ENCODE measurements around the gene LHFPL3. TPM values are rescaled to one million over a fixed set of nuclear protein-coding genes. Genes with fewer than 3 reads are reported as not detected.

The LHFPL3 gene
- total RNA-seq, 1 donor from 2014 or later: not detected

- DNase-seq: no peak
Observed at GRCh38 chr7:104800307-104800706, 471.9 kb downstream of the LHFPL3 start.

DNA sequence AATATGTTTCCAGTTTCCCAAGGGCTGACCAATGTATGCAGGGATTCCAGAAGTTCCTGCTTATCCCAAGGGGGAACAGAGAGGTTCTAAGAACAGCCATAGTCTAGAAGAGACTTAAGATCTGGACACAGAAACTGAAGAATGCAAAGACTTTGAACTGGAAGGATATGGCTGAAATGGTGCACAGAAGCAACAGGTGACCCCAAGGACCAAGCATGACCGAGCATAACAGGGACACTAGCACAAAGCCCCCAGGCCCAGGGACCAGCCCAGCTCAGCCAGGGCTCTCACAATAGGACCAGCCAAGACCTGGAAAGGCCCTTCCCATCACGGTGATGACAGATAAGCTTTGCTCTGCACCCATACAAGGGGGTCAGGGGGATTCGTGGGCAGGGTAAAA, 472.6 kb downstream of the LHFPL3 start:
- DNase-seq: no peak

DNA sequence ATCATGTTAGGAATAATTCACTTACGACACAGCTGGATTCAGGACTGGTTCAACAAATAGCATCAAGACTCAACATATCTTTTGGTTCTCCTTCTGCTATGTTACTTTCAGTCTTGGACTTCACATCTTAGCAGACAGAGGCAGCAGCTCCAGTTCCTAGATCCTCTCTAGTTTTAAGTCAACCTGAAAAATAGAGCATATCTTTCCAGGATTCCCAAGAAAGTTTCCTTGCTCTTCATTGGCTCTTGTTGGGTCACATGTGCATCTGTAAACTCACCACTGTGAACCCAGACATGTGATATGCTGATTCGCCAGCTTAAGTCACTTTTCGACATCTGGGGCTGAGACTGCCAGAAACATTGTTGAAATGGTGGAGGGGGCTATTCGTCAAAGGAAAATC, 475.5 kb downstream of the LHFPL3 start:
- DNase-seq: no peak

DNA sequence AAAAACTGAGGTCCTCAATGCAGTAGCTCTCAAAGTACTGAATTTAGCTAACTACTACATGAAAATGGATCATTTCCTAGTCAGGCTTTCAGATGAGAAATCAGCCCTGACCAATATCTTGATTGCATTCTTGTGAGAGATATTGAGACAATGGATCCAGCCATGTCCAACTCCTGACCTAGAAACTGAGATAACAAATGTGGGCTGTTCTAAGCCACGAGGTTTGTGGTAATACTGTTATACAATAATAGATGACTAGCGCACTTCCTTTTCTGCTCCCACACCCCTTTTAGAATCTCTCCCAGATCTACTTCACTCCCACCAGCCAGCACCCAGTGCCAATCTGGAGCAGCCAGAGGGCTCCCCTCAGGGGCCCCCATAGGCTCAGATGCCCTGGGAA, 476.3 kb downstream of the LHFPL3 start:
- DNase-seq: no peak

DNA sequence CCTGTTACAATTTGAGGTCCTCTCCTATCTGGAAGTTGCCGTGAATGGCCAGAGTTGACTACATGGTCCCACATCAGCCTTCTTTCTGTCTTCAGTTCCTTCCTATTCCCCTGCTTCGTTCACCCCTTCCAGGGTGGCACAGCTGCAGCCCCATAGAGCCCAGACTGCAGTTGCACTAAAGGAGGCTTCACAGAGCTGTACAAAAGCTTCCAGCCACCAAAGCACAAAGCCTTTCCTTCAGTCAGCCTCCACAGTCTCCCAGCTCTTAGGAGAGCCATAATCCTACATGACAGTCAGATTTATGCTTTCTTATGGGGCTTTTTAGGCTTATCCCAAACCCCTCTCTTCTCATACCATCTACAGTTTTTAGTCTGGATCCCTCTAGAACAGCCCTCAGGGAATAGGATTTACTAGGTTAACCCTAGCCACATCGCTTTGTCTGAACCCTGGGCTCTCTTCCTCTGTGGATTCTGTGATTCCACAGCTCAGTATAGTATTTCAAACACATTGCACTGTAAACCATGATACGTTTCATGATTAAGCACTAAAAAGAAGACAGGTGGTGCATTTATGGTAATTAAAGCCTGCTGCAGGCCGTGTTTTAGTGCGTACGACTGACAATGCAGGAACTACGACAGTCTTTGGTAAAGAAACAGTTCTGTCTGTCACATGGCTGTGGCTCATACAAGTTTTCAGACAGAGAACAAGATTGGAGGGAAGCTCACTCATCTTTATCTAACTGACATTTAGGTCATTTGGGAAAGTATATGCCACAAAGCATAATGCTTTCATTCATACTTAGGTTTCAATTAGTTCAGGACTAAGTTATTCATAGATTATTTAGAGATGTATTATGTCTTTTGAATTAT, 477.3 kb downstream of the LHFPL3 start:
- DNase-seq: no peak

DNA sequence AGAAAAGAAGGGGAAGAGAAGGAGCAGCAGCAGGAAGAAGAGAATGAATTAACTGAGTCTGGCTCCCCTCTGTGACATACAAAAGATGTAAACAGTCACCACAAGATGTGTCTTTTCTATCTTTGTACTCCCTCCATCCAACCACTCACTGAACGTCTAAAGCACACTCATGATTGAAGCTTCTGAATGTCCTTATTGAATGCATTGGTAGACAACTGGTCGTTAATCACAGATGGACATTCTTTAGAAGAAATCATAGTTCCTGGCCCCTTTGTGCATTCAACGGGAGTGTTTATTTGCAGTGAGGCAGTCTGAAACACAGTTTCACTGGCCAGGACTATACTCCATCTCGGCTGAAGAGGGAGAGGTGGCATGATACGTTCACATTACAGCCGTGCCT, 479.3 kb downstream of the LHFPL3 start:
- no peak for DNase-seq

DNA sequence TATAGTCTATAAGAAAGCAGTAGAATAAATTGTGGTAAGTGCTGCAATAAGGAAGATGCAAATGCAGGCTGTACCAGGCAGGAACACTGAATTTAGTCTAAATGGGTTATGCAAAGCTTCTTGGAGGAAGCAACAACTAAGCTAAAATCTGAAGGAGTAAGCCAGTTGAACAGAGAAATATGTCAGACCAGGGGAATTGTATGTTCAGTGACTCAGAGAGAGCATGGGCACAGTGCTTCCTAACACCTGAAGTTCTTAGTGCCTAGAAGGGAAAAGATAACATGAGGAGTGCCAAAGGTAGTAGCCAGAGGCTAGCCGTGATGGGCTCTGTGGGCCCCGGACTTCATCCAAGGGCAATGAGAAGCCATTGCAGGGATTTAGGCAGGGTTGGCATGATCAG, 481.5 kb downstream of the LHFPL3 start:
- DNase-seq: no peak

- no peak for DNase-seq
Observed at GRCh38 chr7:104814126-104814525, 485.7 kb downstream of the LHFPL3 start.

DNA sequence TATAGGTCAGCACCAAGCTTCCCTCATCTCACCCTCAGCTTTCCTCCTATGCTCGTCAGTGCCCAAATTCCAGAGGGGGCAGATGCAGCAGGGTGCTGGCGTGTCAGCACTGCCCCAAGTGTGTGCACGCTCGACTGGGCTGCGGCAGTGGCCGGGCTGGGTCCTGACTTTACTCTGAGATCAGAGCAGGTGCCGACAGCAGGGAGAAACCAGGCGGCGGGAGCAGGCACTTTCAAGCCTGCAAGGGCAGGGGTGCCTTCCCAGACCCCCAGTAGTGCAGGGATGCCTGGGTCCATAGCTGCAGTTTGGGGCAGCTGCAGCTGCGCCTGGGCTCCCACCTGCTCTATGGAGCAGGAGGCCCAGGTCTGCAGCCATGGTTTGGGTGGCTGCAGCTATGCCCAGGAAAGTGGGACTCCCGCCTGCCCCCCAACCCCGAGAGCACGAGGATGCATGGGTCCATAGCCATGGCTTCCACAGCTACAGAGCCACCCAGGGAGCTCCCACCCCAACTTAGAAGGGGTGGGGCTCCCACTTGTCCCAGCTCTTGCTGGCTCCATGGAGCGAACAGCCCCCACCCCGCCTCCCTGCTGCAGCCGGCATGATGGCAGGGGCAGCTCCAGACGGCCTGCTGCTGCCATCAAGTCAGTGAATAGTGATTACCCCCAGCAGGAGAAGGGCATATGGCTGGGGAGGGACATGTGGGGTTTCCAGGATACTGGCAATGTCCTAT, 486.4 kb downstream of the LHFPL3 start:
- no peak for DNase-seq

DNA sequence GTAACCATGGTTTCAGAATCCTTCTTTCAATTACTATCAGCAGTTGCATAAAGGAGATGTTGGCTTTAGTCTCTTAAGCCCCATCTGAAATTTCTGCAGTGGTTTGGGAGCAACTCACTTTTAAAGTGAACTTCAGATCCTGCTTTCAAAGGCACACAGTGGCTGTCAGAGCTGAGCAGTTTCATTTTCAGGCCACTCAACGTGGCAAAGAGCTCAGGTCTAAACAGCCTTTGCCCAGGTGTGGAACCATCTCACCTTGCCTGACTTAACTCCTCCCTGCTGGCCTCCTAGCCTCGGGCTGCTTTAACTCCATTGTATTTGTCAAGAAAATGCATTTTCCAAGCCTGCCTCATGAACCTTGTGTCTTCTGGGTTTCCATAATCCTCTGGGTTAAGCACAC, 488.1 kb downstream of the LHFPL3 start:
- no peak for DNase-seq

GRCh38 chr7:104818961-104819880, 490.8 kb downstream of the LHFPL3 start:
- no peak for DNase-seq

DNA sequence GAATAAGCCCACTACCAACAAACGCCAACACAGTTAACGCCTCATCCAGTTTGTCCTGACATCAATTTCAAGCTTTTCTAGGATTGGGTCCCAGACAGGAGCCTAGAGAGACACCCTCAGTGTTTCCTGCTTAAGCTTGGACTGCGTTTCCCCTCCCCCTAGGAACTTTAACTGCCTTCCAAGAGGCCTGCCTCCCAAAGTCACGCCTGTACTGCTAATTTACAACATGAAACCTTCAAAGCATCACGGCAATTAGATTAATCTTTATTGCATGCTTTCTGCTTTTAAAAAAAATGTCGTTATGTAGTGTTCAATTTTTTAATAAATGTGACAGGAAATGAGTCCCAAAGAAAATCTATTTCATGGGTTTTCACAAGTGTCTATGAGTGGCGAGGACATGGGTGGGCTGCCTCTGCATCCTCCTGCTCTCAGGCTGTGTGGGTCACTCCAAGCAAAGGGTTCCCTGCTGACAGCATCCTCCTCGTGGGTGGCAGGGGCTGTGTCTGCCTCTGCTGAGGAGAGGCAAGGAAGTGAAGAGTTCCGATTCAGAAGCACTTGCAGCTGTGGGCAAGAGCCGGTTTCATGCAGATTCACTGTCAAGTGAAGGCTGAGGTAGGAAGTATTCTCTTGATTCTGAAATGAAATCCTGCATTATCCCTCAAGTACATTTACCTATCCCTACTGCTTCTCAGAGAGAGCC, 492.6 kb downstream of the LHFPL3 start:
- no peak for DNase-seq

DNA sequence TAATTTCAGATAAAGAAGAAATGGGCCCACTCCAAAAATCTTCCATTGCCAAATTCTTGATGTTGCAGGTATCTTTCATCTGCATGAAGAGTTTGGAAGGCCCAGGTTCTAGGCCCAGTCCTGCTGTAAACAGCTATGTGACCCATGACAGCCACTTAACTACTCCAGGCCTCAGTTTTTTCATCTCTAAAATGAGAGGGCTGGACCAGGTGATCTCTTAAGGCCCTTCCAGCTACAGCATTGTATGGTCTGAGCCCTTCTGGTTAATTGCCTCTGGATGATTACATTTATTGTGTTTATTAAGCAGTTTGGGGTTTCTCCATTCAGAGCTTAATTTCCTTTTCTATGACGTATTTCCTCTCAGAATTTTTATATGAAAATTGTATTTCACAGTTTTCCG, 494.8 kb downstream of the LHFPL3 start:
- no peak for DNase-seq

GRCh38 chr7:104825099-104825498, 496.7 kb downstream of the LHFPL3 start:
- no peak for DNase-seq

DNA sequence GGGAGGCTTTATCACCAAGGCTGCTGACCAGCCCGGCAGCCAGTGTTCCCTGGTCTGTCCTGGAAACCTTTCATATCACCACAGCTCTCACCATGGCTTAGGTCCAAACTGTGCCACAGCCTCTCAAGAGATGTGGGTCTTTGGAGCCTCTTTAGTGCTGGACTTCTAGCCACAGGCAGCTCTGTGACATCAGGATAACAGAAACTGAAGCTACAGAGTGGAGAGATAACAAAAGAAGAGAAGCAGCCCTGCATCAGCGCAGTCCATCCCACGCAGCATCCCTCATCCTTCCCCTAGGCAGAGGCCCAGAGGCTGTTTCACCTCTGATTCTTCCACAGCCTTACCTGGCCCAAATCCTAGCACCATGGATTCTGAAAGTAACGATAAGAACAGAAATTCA, 497.7 kb downstream of the LHFPL3 start:
- DNase-seq: no peak

- no peak for DNase-seq
Observed at GRCh38 chr7:104836976-104837375, 508.6 kb downstream of the LHFPL3 start.

- DNase-seq: no peak
Observed at GRCh38 chr7:104838537-104839299, 510.3 kb downstream of the LHFPL3 start.

DNA sequence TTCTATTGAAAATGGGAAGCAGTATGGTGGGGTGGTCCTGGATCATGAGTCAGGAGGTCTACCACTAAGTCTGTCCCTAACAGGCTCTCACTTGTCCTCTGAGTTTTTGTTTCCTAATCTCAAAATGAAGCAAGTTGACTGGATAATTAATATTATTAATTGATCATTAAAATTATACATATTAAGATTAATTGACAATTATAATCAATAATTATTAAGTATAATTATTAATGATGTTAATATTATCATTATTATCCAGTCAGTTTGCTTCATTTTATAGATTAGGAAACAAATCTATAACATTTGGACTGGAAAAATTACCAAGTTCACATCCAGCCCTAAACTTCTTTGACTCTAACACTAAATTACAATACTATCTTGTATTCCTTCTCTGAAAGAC, 511.4 kb downstream of the LHFPL3 start:
- DNase-seq: no peak

DNA sequence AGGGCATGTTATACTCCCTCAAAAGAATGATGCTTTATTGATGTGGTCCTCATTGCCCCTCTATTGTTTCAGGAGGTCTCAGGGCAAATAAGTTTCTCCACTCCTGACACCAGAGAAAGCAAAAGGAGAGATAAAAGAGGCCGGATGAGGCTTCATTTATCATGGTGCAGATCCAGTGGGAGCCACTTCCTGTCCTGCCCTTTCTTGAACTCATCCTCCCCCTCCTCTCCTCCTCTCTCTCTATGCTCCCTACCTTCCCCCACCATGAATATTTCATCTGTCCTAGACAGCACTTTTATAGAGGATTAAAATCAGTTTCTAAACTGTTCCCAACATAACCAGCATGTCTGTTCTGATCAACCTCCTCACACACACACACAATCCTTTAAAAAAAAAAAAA, 513.4 kb downstream of the LHFPL3 start:
- DNase-seq: no peak

GRCh38 chr7:104843198-104843597, 514.8 kb downstream of the LHFPL3 start:
- DNase-seq: no peak

DNA sequence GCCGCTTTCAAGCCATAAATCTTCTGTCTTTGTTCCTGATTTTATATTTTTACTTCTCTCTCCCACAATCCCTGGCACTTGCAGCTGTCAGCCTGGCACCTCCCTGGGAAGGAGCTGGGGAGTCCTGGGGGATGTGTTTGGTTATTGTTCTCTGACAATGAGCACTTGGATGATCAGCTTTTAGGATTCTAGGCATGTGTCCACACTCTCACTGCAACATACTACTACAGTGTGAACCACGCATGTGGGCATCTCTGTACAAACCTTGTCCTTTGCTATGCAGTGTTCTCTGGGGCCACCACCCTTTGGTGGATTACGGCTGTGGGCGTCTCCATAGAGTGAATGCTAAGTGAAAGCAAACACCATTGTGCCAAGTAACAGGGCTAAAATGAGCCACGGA, 517.2 kb downstream of the LHFPL3 start:
- DNase-seq: no peak
